HG03520 (cell line): ENCODE data around the gene PLCD4.

Experiments used
- ATAC-seq: cut with Tn5 transposase; IDR thresholded peaks from one replicate; pipeline ENCODE4 v1.9.1; 2021; ENCODE audit warnings: mild to moderate bottlenecking, moderate library complexity; ENCODE audit not compliant: unreplicated experiment

Gene PLCD4

DNA sequence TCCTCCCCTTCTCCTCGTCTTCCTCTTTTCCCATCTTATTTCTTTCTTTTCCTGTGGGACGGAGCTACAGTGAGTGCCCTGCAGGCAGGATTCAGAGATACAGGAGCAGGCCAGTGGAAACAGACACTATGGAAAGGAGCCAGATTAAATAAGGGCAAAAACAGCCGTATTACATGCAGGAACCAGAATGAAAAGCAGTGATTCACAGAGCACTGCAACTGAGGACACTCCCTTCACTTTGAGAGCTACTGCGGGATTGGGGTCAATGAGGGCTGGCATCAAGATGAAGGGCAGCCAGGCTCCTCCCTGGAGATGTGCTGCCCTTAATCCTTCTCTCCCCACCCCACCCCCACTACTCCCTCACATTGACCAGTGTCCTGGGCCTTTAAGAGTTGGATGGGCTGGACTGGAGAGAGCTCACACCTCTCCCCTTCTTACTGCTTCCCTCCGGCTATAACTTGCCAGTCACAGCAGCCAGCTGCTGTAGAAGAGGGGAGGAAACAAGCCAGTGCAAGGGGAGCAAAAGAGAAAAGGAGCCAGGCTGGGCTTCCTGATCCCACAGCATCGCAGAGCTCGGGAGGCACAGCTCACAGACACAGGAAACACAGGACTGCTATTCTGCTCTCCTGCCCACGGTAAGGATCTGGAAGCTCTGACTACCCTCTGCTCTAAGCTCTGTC, at the start of gene PLCD4:
PLCD4 (plus strand) TSS at position 464 of the 680 bp plus-strand sequence. CDS start 7,841 bp downstream, outside the sequence.
- no peak for ATAC-seq

- no peak for ATAC-seq
Measured at GRCh38 chr2:218557941-218558340, 49.8 kb upstream of the PLCD4 start.

GRCh38 chr2:218558986-218559385, 48.7 kb upstream of the PLCD4 start:
- no peak for ATAC-seq

- no peak for ATAC-seq
Measured at GRCh38 chr2:218564056-218564455, 43.6 kb upstream of the PLCD4 start.

- ATAC-seq: no peak
Measured at GRCh38 chr2:218566296-218566695, 41.4 kb upstream of the PLCD4 start.

- ATAC-seq: peak; percentile 30
Measured at GRCh38 chr2:218567797-218568189, 39.9 kb upstream of the PLCD4 start.

GRCh38 chr2:218568190-218569037, 39.3 kb upstream of the PLCD4 start, which contains the start of the genes CNOT9 and USP37:
Gene CNOT9, plus strand, starts transcription at chr2:218568839. Its CDS starts 116 bp downstream, at chr2:218568955.
Gene USP37, minus strand, starts transcription at chr2:218568351. Its CDS starts 9,698 bp downstream, at chr2:218558653.
- ATAC-seq: peak; percentile 64

GRCh38 chr2:218569038-218569431, 38.7 kb upstream of the PLCD4 start:
- peak; percentile 13 for ATAC-seq

DNA sequence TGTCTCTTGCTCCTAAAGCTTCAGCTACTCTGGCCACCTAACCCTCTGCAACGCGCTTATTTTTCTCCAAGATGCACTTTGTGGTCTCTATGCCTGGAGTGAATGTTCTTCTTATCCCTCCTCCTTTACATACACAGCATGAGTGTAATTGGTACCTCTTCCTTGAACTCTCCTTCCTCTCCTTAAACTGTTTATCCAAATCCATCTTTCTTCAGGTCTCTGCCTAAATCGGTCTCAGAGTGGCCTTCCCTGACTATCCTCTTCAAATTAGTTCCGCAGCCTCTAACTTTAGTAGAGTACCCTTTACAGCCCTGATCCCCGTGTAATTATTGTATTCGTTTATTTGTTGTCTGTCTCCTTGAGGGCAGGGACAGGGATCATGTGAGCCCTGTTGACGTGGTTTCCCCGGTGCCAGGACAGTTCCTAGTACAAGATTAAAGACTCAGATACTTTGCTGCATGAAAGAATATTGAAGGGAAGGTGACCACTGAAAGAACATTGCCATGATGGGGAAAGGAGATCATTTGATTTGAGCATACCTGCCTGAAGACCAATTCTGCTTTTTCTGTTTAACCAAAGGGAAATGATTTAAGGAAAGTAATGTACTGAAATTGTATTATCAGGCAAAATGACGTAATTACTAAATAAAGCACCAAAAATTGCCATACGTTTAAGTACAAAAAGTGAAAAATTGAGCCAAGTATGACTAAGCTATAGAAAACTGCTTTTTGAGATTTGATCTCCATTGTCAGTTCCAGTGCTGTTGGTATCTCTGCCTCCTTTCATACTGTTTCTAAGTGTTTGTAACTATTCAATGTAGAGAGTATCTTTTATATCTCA, 37.8 kb upstream of the PLCD4 start:
- no peak for ATAC-seq

- ATAC-seq: no peak
Measured at GRCh38 chr2:218570850-218571249, 36.8 kb upstream of the PLCD4 start.

DNA sequence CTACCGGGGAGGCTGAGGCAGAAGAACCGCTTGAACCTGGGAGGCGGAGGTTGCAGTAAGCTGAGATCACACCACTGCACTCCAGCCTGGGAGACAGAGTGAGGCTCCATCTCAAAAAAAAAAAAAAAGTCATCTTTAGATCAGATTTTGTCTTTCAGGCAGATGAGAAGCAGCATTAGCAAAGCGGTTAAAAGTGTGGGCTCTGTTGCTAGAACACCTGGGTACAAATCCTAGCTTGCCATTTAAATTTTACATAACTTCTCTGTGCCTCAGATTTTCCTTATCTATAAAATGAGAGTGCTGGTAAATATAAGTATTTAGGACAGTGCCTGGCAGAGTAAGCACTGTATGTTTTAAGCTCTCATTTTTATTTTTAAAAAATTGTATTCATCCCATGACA, 30.8 kb upstream of the PLCD4 start:
- ATAC-seq: no peak

DNA sequence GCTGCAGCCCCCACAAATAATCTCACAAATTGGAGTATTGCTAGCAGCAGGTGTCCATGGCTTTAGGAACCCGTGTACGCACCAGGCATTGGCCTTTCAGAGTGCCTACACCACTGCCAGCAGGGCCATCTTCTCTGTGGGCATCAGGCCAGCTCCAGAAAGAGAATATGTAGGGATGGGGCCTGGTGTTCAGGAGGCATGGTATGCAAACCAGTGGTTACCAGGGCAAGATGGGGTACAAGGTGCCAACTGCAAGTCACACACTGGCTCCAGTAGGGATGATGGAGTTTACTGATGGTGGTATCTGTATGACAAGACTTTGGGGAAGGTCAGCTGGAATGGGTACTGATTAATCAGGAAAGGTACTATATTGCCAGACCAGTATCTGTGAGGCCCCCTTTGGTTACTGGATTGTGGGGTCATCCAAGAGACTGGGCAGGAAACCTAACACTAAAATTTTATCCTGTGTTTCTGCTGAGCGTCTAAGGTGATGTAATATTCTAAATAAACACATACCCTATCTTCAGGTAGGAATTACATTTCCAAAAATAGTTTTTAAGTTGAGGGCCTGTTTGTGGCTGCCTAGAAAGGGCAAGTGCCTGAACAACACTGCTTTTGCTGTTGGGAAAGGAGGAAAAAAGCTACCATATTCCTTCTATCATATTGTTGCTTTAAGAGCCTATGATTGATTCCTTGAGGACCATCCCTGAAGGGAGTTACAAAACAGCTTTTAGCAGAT, 30.0 kb upstream of the PLCD4 start:
- no peak for ATAC-seq

- no peak for ATAC-seq
Measured at GRCh38 chr2:218578272-218578877, 29.3 kb upstream of the PLCD4 start.

DNA sequence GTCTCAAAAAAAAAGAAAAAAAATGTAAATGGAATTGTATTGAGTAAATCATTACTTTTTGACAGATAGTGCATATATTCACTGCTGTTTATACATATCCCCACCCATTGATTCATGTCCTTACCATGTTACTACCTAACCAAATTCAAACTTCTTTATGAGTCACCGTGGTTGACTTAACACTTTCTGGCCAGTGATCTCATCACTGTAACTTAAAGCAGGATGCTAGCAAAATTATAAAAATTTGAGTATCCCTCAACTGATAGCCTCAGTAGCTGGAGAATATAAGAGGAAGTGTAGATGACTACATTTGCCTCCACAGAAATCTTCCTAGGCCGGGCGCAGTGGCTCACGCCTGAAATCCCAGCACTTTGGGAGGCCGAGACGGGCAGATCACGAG, 25.6 kb upstream of the PLCD4 start:
- peak; percentile 75 for ATAC-seq

DNA sequence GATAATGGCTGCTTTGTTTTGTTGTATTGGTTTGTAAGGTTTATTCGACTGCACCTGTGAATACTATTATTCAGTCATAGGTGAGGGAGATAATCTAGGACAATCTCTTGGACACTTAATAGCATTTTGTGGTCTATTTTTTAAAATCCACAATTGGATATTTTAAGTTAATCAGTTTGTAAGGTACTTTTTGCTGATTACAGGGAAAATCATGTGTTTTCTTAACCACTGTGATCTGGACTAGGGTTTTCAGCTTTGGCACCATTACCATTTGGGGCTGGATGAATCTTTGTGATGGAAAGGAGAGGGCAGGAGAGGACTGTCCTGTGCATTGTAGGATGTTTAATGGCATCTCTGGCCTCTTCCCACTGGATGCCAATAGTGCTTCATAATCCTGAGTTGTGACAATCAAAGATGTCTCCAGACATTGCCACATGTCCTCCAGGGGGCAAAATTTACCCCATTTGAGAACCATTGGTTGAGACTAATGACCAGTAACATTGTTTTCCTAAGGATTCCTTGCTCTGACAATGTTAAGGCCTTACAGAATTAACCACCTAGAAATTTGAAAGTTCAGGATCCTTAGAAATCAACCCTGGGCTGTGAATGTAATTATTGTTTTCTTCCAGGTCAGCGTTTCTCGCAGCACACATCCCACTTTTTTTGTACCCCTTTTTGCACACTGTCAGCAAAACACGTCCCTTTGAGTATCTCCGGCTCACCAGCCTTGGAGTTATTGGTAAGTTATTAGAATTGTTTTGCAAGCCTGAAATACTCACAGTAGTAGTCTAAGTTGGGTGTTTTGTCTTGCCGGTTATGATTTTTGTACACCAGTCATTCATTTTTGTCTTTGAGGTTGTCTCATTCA, 23.5 kb upstream of the PLCD4 start:
- no peak for ATAC-seq

- ATAC-seq: no peak
Measured at GRCh38 chr2:218585541-218585940, 22.2 kb upstream of the PLCD4 start.

- no peak for ATAC-seq
Measured at GRCh38 chr2:218605432-218605831, 2.3 kb upstream of the PLCD4 start.

DNA sequence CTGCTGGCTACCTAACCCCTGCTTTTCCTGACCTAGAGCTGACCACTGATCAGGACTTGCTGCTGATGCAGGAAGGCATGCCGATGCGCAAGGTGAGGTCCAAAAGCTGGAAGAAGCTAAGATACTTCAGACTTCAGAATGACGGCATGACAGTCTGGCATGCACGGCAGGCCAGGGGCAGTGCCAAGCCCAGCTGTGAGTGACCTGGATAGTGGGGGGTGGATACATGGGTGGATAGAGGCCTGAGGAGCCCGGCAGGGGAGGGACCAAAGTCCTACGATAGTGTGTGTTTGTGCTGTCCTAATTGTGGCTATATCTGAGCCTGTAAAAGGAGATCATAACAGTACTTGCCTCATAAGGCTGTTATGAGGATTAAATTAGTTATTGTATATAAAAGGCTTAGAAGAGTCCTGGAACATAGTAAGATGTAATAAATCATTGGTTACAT, 8.2 kb downstream of the PLCD4 start:
- no peak for ATAC-seq
